ENCODE results near the gene WDR44. TPM values are rescaled to one million over a fixed set of nuclear protein-coding genes. Genes with fewer than 3 reads are reported as not detected.

The WDR44 gene
- total and polyA plus RNA-seq, 2 of the 13 experiments (the other 11 are each of a cell fraction or from before 2014, with no cell fraction given) = 2.2 to 4.3 TPM

DNA sequence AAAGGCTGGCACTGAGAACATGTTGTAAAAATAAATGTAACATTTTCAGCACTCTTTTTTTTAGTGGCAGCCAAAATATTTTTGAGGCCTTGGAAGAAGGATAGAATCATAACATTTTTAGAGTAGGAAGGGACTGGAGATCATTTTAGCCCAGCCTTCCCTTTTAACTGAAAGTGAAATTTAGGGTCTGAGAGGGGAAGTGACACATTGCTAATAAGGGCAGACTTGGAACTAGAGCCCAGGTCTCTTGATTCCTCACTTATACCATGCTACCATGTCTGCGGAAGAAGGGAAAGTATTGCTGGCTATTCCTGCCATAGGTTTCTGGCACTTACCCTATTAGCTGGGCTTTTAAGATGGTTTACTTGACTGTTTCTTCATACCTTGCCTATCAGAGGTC lies 4.8 kb downstream of the WDR44 start:
- Histone ChIP-seq H3K4me1 (ENCODE audit: insufficient read depth, low read length) (peaks cover 22% of the 10 kb centered on the region), H3K4me3 (replicated peaks in 1 of 3; ENCODE audit: insufficient read depth in 1 of 3, low read depth in 2 of 3, low read length in 3 of 3) (no peak overlapping the region), H4K20me1 (ENCODE audit: insufficient read depth, low read length) (no peaks in the 10 kb centered on the region), H3K9me3 (ENCODE audit: low read length) (no peaks in the 10 kb centered on the region), H3K4me2 (ENCODE audit: low read depth, low read length) (no peak overlapping the region), H3K79me2 (ENCODE audit: insufficient read depth, low read length) (peaks cover 39% of the 10 kb centered on the region), H3K27me3 (ENCODE audit: control insufficient read depth in 1 of 2, insufficient read depth in 2 of 2, low read length in 2 of 2) (no peaks in the 10 kb centered on the region; a peak in 1 of 5 replicates), H3K27ac (ENCODE audit: extremely low read length, insufficient read depth, low read length) (no peak overlapping the region), H3K9ac (ENCODE audit: insufficient read depth, low read depth, low read length) (no peak overlapping the region), H3K36me3 (replicated peaks in 1 of 2; ENCODE audit: control insufficient read depth in 1 of 2, insufficient read depth in 2 of 2, low read length in 2 of 2) (no peaks in the 10 kb centered on the region), H2AFZ (ENCODE audit: low read length) (no peak overlapping the region)
- in situ Hi-C loops (cut with HindIII; ENCODE audit: extremely low pct_ligation_motif_present, low pct_unique_long_range_greater_than_20kb) (no loop called here), intact Hi-C loops (cut with micrococcal nuclease; ENCODE audit: unreplicated experiment) (no loop called here)
- BruUV-seq (replicated peaks) = no TSS peak
- ChIA-PET POLR2A (no interaction called here), CTCF (ENCODE audit: low intra/inter-chr PET ratio, low total read pairs) (no interaction called here)
- ATAC-seq = no peak
- DNase-seq (ENCODE audit: low spot score) = no peak
- WGBS (ENCODE audit: low lambda C conversion rate) = no CpG with 5 or more reads among the region's 1 CpG
- no peak for FAIRE-seq
- TF ChIP-seq, protein P1, sequence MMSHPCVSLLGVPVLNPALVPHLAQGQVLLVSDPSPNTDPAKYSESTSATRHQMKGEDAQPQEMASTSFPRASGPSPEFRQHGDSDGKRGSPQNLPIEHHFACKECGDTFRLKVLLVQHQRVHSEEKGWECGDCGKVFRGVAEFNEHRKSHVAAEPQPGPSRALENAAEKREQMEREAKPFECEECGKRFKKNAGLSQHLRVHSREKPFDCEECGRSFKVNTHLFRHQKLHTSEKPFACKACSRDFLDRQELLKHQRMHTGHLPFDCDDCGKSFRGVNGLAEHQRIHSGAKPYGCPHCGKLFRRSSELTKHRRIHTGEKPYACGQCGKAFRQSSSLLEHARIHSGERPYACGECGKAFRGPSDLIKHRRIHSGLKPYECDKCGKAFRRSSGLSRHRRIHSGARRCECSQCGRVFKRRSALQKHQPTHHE (CRISPR knock-in tag; IDR thresholded peaks at IDR 0.05; ENCODE audit: borderline replicate concordance) = no peak
- TF ChIP-seq NFIB (CRISPR knock-in tag; IDR thresholded peaks at IDR 0.05; ENCODE audit: borderline replicate concordance) (no peak), FOSL2 (CRISPR knock-in tag; IDR thresholded peaks at IDR 0.05) (no peak), ZNF232 (CRISPR knock-in tag; IDR thresholded peaks at IDR 0.05; ENCODE audit: borderline replicate concordance) (no peak), HOXA3 (CRISPR knock-in tag; IDR thresholded peaks at IDR 0.05) (no peak), YEATS4 (CRISPR knock-in tag; IDR thresholded peaks at IDR 0.05; ENCODE audit: borderline replicate concordance) (no peak), ZNF329 (CRISPR knock-in tag; IDR thresholded peaks at IDR 0.05; ENCODE audit: low read depth) (no peak), GATAD2A (CRISPR knock-in tag; IDR thresholded peaks at IDR 0.05) (no peak), AKAP8 (CRISPR knock-in tag; IDR thresholded peaks at IDR 0.05) (no peak), ZNF674 (CRISPR knock-in tag; IDR thresholded peaks at IDR 0.05; ENCODE audit: low read depth) (no peak), SNAPC2 (CRISPR knock-in tag; IDR thresholded peaks at IDR 0.05) (no peak), HOXD1 (CRISPR knock-in tag; IDR thresholded peaks at IDR 0.05) (no peak)
- TF ChIP-seq, protein P2, sequence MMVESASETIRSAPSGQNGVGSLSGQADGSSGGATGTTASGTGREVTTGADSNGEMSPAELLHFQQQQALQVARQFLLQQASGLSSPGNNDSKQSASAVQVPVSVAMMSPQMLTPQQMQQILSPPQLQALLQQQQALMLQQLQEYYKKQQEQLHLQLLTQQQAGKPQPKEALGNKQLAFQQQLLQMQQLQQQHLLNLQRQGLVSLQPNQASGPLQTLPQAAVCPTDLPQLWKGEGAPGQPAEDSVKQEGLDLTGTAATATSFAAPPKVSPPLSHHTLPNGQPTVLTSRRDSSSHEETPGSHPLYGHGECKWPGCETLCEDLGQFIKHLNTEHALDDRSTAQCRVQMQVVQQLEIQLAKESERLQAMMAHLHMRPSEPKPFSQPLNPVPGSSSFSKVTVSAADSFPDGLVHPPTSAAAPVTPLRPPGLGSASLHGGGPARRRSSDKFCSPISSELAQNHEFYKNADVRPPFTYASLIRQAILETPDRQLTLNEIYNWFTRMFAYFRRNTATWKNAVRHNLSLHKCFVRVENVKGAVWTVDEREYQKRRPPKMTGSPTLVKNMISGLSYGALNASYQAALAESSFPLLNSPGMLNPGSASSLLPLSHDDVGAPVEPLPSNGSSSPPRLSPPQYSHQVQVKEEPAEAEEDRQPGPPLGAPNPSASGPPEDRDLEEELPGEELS (CRISPR knock-in tag; IDR thresholded peaks at IDR 0.05) = no peak
- TF ChIP-seq, protein P3, sequence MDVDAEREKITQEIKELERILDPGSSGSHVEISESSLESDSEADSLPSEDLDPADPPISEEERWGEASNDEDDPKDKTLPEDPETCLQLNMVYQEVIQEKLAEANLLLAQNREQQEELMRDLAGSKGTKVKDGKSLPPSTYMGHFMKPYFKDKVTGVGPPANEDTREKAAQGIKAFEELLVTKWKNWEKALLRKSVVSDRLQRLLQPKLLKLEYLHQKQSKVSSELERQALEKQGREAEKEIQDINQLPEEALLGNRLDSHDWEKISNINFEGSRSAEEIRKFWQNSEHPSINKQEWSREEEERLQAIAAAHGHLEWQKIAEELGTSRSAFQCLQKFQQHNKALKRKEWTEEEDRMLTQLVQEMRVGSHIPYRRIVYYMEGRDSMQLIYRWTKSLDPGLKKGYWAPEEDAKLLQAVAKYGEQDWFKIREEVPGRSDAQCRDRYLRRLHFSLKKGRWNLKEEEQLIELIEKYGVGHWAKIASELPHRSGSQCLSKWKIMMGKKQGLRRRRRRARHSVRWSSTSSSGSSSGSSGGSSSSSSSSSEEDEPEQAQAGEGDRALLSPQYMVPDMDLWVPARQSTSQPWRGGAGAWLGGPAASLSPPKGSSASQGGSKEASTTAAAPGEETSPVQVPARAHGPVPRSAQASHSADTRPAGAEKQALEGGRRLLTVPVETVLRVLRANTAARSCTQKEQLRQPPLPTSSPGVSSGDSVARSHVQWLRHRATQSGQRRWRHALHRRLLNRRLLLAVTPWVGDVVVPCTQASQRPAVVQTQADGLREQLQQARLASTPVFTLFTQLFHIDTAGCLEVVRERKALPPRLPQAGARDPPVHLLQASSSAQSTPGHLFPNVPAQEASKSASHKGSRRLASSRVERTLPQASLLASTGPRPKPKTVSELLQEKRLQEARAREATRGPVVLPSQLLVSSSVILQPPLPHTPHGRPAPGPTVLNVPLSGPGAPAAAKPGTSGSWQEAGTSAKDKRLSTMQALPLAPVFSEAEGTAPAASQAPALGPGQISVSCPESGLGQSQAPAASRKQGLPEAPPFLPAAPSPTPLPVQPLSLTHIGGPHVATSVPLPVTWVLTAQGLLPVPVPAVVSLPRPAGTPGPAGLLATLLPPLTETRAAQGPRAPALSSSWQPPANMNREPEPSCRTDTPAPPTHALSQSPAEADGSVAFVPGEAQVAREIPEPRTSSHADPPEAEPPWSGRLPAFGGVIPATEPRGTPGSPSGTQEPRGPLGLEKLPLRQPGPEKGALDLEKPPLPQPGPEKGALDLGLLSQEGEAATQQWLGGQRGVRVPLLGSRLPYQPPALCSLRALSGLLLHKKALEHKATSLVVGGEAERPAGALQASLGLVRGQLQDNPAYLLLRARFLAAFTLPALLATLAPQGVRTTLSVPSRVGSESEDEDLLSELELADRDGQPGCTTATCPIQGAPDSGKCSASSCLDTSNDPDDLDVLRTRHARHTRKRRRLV (CRISPR knock-in tag; IDR thresholded peaks at IDR 0.05) = no peak
- TF ChIP-seq, protein P4, sequence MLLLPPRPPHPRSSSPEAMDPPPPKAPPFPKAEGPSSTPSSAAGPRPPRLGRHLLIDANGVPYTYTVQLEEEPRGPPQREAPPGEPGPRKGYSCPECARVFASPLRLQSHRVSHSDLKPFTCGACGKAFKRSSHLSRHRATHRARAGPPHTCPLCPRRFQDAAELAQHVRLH (CRISPR knock-in tag; IDR thresholded peaks at IDR 0.05; ENCODE audit: borderline replicate concordance, low read depth) = no peak

Data from HepG2 (cell line).